MM.1S (cell line): ENCODE results near the gene METTL24.

Experiments
- CTCF ChIP-seq: fragments of 300-600 bp; sonication (generic); IDR thresholded peaks from 2 replicates; pipeline ENCODE4 v1.5.1; 2016; ENCODE audit warnings: antibody characterized with exemption, low read length, mixed read lengths
- EZH2 ChIP-seq: fragments of 300-600 bp; sonication (generic); optimal IDR thresholded peaks from 2 replicates; pipeline ENCODE3; 2017; ENCODE audit warnings: low read depth, mild to moderate bottlenecking, antibody characterized with exemption, low read length, mixed read lengths

DNA sequence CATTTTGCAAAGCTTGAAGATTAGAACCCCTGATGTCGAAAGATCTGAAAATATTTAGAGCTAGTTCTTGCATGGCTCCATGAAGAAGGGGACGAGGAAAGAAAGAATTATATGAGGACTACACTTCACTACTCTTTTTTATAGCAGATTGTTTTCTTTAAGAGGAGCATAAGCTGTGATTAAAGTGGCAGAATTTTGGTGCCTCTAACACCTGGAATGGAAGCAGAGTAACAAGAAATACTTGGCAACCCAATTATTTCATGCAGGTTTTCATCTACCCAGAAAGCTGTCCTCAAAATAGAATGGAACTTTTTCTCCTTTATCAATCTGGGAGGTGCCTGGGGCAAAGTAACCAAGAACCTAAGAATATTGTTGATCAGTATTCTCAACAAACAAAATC is 4.0 kb downstream of the METTL24 start:
- TF ChIP-seq CTCF (no peak), EZH2 (no peak)
